ENCODE data around the gene CCR9.
"Not testable (repeated sequence)": the region's sequence is repeated elsewhere in the genome, so short reads cannot be mapped to it uniquely, and the experiment has no call there.

The CCR9 gene, protein sequence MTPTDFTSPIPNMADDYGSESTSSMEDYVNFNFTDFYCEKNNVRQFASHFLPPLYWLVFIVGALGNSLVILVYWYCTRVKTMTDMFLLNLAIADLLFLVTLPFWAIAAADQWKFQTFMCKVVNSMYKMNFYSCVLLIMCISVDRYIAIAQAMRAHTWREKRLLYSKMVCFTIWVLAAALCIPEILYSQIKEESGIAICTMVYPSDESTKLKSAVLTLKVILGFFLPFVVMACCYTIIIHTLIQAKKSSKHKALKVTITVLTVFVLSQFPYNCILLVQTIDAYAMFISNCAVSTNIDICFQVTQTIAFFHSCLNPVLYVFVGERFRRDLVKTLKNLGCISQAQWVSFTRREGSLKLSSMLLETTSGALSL

DNA sequence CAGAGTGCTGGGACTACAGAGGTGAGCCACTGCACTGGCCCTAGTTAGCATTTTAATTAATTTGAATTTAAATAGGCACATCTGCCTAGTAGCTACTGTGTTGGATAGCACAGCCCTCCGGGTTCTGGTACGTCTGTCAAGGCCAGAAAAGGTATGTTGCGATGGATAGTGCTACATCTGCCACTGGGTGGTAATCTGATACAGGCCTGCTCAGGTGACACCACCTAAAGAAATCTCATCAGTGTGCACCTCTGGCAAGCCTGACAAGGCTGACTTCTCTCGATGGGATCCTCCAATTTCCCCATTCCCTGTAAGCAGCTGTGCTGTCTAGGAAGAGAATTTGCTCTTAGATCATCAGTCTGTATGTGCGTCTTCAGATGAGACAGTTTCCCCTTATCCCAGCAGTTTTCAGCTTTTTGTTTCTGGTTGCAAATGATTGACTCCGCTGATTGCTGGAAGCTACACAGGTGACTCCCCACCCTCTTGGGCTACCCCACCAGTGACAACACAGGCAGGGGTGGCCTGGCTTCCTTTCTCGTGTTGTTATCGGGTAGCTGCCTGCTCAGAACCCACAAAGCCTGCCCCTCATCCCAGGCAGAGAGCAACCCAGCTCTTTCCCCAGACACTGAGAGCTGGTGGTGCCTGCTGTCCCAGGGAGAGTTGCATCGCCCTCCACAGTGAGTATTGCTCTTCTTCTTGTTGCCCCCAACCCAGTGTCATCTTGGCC is at the start of gene CCR9:
Gene CCR9 (plus strand): TSS at position 565 of the 727 bp plus-strand sequence. CDS start 8,391 bp downstream, outside the sequence.
- no peak for DNase-seq (ENCODE audit: low read depth, low spot score)

DNA sequence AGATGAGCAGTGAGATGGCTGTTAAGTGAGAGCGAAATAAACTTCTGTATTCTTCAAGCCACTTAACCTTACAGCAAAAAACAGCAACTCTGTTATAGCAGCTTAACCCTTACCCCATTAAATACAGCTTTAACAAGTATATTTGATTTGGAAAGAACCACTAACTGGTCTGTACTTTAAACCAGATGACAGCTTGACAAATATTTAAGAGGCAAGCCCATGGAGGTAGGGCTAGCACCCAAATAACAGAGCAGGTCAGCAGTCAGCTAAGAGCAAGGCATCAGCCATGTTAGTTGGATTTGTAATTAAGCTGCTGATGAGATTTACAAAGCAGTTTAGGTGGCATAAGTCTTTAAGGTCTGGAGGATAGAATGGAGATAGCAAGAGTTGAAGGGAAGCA is 47.9 kb upstream of the CCR9 start:
- no peak for DNase-seq (ENCODE audit: low read depth, low spot score)

DNA sequence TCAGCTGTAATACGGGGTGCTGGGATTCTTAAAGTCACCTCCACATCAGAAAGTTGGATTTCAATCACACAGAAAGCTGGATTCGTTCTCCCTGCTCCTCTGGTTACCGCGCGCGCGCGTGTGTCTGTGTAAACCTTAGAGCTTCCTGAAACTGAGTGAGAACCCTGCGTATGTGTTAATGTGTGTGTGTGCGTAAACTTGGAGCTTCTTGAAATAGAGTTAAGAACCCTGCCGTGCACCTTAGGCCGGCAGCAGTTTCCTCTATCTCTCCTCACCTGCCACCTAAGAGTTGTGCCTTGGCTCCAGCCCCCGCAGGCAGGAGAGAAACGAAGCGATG is 45.0 kb upstream of the CCR9 start:
- no peak for DNase-seq (ENCODE audit: low read depth, low spot score)

DNA sequence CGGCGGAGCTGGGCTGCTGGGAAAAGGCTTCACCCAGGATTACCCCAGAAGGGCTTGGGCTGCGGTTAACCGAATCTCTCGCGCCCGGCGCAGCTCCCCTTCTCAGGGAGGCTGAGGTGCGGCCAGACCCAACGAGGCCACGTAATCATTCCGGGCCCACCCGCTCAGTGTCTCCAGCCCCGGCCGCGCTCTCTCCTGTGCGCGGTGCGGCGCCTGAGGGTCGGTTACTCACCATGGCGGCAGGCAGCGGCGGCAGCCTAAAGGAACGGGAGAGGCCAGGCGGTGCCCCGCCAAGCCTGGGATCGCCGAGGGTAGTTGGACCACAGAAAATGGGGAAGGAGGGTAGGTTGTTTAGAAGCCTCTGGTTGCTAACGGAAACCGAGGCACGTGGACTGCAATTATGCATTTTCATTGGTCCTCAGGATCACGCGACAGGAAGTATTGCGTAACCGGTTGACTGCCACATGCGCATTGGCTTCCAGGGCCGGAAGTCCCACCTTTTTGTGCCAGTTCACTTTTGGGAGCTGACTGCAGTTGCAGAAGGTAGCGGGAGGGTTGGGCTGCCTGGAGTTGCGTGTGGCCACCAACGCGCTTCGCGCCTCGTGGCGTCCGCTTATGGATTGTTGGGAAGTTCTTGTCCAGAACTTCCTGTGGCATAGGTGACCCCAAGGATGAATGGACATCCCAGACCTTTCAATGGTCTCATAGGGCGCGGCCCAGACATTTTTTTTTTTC is 44.4 kb upstream of the CCR9 start, which contains the start of gene LZTFL1:
Gene LZTFL1 (minus strand): TSS at position 363 of the 735 bp plus-strand sequence. CDS start 128 bp downstream, at position 235.
- DNase-seq (ENCODE audit: low read depth, low spot score), result peak; percentile 78

DNA sequence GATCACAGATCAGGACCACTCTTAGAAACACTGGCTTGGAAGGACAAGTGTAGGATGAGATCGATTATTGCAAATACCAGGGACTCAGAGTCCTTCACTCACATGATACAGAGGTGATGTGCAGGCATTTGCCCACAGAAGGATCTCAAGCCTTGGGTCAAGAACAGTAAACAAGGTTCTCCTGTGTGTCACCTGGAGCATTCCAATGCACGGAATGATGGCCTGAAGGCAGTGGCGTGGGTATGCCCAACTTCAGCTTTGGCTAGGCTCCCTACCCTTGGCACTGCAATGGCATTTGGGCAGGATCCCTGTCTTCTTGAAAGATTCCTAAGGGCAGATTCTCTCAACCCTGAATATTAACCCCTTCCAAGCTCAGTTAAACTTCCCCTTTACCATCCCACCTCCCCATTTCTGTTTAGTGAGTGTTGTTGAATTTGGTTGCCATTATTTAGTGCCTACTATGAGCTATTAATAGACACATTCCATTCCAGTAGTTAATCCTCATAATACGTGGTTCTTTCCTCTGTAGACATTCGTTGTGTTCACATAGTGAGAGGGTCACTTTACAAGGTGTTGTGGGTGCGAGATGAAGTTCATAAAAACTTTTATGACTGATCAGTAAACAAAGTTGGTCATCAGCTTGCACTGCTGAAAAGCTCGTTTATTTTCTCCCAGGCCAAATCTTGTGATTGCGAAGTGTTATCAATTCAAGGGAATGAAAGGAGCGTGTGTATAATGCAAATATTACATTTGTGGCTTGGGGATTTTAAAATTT is 43.3 kb upstream of the CCR9 start:
- no peak for DNase-seq (ENCODE audit: low read depth, low spot score)

DNA sequence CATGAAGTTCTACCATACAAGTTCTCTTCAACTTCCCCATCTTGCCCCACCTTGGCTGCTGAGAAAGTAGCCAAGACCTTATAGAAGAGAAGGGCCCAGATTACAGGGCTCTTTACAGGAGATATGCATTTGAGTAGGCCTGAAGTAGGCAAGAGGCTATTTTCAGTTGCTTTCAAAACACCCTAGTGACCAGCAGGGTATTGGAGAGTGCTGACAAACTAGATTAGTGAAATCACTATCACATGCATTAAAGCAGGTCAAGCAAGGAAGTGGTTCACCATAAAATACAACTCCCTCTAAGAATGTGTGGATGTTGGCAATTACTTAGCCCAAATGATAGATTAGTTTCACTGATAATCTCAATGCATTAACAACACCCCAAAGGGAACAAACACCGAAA is 41.7 kb upstream of the CCR9 start:
- DNase-seq (ENCODE audit: low read depth, low spot score), result no peak

DNA sequence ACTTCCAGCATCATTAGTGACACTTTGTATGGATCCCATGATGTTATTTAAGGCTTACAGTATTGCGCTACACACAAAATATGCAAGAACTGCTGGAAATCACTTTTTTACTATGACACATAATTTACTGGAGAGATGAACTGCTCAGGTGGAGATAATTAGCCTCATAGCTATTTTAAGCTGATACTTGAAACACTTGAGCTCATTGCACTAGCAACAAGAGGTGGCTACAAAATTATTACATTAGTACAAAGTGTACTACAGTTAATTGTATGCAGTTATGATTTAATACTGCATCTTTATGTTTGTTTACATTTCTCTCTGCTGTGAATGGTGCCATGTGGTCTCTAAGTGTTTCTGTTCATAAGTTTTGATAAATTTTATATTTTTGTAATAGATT is 38.0 kb upstream of the CCR9 start:
- no peak for DNase-seq (ENCODE audit: low read depth, low spot score)

DNA sequence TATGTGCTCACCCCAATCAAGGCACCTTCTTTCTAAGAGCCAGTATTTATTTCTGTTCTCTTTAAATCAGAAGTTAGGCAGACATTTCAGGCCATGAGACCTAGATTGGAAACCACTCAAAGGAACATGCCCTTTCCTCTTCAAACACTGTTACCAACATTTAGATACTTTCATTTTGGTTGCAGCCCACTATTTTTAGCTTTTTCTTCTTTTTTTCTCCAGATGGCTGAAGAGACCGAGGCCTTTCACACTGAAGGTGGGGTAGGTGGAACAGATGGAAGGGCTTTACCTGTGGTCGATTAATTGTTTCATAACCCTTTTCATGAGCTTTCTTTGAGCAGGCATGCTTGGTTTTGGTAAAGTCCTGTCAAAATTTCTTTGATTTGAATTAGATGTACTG is 33.5 kb upstream of the CCR9 start:
- DNase-seq (ENCODE audit: low read depth, low spot score), result no peak

DNA sequence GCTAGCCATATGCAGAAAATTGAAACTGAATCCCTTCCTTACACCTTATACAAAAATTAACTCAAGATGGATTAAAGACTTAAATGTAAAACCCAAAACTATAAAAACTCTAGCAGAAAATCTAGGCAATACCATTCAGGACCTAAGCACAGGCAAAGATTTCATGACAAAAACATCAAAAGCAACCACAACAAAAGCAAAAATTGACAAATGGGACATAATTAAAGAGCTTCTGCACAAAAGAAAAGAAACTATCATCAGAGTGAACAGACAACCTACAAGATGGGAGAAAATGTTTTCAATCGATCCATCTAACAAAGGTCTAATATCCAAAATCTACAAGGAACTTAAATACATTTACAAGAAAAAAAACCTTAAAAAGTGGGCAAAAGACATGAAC is 30.0 kb upstream of the CCR9 start:
- not testable (repeated sequence) for DNase-seq (ENCODE audit: low read depth, low spot score)

DNA sequence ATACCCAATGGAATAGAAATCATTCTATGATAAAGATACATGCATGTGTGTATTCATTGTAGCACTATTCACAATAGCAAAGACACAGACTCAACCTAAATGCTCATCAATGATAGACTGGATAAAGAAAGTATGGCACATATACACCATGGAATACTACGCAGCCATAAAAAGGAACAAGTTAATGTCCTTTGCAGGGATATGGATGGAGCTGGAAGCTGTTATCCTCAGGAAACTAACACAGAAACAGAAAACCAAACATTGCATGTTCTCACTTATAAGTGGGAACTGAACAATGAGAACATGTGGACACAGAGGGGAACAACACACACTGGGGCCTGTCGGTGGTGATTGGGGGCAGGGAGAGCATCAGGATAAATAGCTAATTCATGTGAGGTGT is 29.3 kb upstream of the CCR9 start:
- DNase-seq (ENCODE audit: low read depth, low spot score), result not testable (repeated sequence)

DNA sequence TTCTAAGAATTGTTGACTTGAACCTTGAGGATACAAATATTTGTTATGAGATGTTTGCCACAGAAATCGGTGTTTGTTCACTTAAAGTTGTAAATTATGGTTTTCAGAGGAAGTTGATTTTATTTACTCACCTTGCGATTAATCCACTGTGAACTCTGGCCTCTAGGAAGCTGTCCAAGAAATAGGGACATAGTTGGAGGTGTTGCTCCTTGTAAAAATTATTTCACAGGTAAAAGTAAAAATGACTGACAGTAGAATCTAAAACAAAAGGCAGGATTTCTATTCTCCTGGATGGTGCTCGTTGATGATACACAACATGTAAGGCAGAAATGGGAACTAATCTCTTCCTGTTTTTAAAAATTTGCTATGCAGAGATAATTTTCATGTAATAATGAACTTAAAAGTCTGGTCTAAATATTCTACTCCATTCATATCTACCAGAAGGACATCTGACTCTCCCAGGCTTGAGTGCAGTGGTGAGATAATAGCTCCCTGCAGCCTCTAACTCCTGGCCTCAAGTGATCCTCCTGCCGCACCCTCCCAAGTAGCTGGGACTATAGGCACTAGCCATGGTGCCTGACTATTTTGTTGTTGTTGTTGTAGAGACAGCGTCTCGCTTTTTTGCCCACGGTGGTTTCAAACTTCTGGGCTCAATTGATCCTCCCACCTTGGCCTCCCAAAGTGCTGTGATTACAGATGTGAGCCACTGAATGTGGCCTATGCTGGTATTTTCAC is 27.4 kb upstream of the CCR9 start:
- no peak for DNase-seq (ENCODE audit: low read depth, low spot score)

DNA sequence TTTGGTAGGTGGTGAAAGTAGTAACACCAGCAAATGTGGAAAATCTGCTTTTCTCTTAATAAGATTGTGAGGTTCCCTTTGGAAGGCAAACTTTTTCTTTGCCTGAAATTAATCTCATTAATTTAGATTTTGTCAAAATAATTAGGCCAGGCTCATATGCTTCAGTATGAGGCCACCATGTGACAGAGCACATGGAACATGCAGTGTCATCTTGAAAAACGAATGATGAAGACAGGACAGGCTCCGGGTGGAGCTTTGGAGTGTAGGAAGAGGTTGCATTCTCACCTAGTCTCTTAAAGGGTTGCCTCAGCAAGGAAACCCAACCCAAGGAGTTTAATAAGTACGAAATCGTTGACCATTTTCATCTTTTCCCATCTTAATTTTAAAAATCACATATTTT is 25.9 kb upstream of the CCR9 start:
- DNase-seq (ENCODE audit: low read depth, low spot score), result no peak

DNA sequence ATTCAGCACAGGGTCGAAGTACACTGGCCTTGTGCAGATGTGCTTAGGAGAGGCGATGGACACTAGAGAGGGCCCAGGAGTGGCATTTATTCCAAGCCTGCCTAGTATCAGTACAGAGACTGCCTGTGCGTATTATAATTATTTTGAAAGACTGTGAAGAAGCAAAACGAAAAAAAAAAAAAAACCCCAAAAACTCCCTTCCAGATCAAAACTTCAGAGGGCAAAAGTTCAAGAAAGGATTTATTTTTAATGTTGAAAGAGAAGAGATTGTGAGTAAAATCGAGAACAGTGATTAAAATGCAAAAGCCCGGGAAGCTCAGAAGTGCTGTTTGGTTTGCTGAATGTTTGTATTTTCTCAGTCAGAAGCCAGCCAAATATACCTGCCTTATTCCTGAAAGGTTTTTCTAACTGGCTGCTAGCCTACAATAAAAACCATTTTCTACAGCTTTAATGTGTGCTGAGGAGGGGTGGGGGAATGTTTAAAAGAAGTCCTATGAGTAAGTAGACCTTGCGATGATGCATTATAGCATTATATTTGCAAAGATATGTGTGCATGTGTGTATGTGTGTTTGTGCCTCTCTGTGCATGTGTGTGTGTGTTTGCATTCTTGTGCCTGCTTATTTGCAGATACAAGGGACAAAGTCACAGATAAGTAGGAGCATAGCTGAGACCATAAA is 25.2 kb upstream of the CCR9 start:
- no peak for DNase-seq (ENCODE audit: low read depth, low spot score)

DNA sequence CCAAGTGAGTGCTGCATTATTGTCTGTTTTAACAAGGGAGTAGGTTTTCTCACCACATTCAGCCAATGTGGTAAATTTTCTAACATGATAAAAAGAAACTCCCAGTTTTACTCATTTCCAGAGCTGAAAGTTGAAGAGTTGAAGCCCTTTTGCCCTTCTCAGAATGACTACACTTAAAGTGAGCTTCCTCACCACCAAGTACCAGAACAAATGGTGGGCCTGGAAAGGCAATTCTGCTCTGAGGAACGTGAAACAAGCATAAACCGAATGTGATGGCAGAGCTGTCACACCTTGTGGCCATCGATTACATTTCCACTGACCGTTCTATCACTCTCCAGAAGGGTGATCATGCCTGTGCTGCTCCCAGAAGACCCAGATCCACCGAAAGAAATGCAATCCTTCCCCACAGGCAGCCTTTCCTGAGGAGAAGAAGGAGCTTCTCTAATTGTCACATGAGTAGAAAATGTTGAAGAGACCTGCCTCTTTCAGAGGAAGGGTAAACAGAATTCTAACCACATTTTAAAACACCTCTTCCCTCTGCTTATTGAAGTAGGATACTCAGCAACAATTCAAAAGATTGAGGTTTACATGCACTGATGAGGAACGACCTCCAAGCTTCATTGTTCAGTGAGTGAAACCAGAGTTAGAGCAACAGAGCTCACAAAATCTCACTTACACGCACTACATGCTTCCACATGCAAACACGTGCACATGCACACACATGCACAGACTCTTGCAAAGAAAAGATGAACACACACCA is 21.4 kb upstream of the CCR9 start:
- no peak for DNase-seq (ENCODE audit: low read depth, low spot score)

DNA sequence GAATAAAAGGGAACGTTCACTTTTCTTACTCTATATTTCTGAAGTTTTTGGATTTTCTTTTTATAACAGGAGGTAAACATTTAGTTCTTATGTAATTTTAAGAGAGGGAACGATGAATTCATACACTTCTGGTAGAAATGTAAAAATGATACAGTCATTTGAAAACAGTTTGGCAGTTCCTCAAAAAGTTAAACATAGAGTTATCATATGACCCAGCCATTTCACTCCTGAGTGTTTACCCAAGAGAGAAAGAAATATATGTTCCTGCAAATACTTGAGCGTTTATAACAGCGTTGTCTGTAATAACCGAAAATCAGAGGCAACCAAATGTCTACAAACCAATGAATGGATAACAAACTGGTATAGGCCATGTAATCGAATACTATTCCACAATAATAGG is 20.8 kb upstream of the CCR9 start:
- no peak for DNase-seq (ENCODE audit: low read depth, low spot score)

DNA sequence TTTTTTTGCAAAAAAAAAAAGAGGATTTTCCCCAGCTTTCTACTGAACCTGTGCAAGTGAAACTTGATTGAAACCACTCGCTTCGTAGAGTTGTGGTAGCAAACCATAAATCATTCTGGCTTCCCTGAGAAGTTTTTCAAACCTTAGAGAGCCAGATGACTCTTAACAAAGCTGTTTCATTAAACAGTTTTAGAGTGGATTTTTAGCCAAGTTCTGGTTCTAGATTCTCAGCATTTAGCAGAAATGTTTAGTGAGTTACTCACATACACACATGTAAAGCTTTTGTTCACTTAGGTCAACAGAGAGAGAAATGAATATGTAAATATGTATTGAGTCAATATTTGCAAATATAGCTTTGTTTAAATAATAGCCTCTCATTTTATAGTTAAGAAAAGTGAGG is 18.1 kb upstream of the CCR9 start:
- DNase-seq (ENCODE audit: low read depth, low spot score), result no peak

DNA sequence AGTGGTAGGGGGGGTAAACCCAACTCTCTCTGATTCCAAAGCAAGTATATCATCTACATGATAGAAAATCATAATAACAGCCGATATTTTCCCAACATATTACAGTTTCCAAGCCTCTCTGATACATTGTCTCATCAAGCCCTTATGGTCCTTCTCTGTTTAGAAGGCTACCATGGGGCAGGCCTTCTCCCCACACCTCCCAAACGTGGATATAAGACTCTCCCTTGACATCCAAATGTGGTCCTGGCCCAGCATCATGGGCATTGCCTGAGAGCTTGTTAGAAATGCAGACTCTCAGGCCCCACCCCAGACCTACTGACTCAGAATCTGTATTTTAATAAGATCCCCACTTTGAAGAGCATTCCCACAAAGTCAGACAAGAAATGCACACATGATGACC is 17.7 kb upstream of the CCR9 start:
- DNase-seq (ENCODE audit: low read depth, low spot score), result no peak

DNA sequence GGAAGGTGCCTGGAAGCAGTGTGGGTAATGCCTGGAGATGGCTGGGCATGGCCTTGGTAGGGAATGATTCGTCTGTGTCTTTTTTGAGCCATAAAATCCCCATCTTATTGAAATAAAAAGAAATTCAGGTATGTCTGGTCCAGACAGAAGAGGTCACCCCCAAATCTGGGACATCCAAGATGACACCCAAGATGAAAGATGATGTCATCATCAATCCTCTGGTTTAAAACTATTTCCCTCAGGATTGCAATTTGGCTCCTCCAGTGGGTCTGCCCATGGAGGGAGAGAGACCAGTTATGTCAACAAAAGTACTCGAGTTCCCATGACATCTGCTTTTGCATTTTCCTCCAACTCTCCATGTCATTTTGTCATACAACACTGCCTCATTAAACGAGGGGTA is 16.7 kb upstream of the CCR9 start:
- DNase-seq (ENCODE audit: low read depth, low spot score), result no peak

DNA sequence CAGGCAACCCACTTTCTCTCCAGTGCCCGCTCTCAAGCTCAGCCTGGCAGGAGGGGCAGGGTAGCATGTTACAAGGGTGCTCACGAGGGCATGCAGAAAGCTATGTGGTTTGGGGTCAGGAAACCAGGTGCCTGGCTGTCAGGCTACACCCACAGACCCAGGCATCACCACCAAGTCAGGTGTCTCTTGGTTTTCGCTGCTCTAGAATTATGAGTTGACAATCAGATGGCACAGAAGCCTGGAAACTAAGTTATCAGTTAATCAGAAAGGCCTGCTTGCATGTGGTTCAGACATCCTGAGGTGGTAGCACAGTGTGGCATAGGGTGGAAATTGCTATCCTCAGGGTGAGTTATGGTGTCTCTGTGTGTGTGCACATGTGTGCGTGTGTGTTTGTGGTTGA is 16.2 kb upstream of the CCR9 start:
- DNase-seq (ENCODE audit: low read depth, low spot score), result peak; percentile 2

DNA sequence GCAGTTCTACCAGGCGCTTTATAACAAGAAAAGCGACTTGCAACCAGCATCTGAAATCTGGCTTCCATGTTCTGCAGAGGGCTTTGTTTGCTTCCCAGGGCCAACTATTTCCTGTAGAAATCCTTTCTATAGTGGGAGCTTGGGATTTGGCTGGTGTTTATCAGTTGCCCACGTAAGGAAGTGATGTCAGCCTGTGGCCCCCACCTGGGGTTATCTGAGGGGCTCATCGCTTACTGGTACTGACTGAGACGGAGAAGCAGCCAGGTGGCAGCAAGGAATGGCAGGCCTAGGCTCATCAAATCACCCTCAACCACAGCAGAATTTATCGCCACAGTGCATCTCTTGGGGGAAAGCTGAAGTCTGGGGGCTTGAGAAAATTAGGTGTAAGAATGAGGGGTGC is 14.6 kb upstream of the CCR9 start:
- no peak for DNase-seq (ENCODE audit: low read depth, low spot score)

All from activated naive CD8-positive, alpha-beta T cell treated with anti-CD3 and anti-CD28 coated beads, Interleukin-2, amount 50 U/mL, for 16 hours (primary cell).